ENCODE measurements around the gene CAMTA1. TPM values are rescaled to one million over a fixed set of nuclear protein-coding genes. Genes with fewer than 3 reads are reported as not detected.
A peak's percentile ranks its signal among the peaks of the same experiment; 100 is the strongest.
"Not testable (repeated sequence)": the region's sequence is repeated elsewhere in the genome, so short reads cannot be mapped to it uniquely, and the experiment has no call there.

CAMTA1 gene
- total and polyA plus RNA-seq, 4 donors: 90.5 to 236 (median 195) TPM

DNA sequence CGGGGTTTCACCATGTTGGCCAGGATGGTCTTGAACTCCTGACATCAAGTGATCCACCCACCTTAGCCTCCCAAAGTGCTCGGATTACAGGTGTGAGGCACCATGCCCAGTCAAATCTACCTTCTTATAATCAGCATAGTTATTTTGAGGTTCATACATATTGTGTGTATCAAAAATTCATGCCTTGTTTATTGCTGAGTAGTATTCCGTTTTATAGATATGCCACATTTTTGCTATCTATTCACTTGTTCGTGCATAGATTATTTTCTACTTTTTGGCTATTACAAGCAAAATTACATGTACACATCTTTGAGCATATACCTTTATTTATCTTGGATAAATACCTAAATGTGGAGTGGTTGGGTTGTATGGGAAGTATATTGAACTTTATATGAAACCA, 344.9 kb downstream of the CAMTA1 start:
- H3K36me3 ChIP-seq (ENCODE audit: control insufficient read depth, insufficient read depth, low read length): no peaks in the 10 kb centered on the region
- DNase-seq (ENCODE audit: low read depth in 4 of 6, low spot score in 6 of 6): no peak
- no peaks in the 10 kb centered on the region for H3K4me1 ChIP-seq (ENCODE audit: control insufficient read depth, insufficient read depth, low read length)
- no peaks in the 10 kb centered on the region for H3K9me3 ChIP-seq (ENCODE audit: control insufficient read depth, insufficient read depth, low read length)
- H3K27me3 ChIP-seq (ENCODE audit: control insufficient read depth, insufficient read depth, low read length): no peaks in the 10 kb centered on the region
- H3K4me3 ChIP-seq (ENCODE audit: low read depth, low read length): no peak overlapping the region
- no peak overlapping the region for H3K27ac ChIP-seq (ENCODE audit: low read depth, low read length)
- WGBS (ENCODE audit: insufficient coverage): no CpG with 5 or more reads among the region's 4 CpGs

DNA sequence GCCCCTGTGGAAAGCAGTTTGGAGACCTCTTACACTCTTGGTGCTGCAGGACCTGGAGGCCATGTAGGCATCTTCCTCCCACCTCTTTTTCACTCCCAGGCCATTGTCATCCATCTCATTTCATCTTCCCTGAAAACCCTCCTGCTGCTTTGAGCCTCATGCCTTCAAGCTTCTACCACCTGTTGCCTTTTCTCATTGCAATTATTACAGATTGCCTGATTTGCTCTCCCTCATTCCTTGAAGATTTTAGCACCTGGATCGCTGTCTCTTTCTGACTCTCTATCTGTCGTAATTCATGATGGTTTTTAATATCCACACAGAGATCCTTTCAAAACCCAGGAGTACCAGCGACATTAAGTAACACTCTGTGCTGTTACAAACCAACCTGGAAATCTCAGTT, 350.2 kb downstream of the CAMTA1 start:
- Histone ChIP-seq H3K27me3 (ENCODE audit: control insufficient read depth, insufficient read depth, low read length) (no peaks in the 10 kb centered on the region), H3K27ac (ENCODE audit: low read depth, low read length) (no peak overlapping the region), H3K4me1 (ENCODE audit: control insufficient read depth, insufficient read depth, low read length) (peaks cover 3% of the 10 kb centered on the region), H3K9me3 (ENCODE audit: control insufficient read depth, insufficient read depth, low read length) (no peaks in the 10 kb centered on the region), H3K36me3 (ENCODE audit: control insufficient read depth, insufficient read depth, low read length) (no peaks in the 10 kb centered on the region), H3K4me3 (ENCODE audit: low read depth, low read length) (no peak overlapping the region)
- 95% methylated on average over 3 of the region's 3 CpGs for WGBS (ENCODE audit: insufficient coverage)
- no peak for DNase-seq (ENCODE audit: low read depth in 4 of 6, low spot score in 6 of 6)

DNA sequence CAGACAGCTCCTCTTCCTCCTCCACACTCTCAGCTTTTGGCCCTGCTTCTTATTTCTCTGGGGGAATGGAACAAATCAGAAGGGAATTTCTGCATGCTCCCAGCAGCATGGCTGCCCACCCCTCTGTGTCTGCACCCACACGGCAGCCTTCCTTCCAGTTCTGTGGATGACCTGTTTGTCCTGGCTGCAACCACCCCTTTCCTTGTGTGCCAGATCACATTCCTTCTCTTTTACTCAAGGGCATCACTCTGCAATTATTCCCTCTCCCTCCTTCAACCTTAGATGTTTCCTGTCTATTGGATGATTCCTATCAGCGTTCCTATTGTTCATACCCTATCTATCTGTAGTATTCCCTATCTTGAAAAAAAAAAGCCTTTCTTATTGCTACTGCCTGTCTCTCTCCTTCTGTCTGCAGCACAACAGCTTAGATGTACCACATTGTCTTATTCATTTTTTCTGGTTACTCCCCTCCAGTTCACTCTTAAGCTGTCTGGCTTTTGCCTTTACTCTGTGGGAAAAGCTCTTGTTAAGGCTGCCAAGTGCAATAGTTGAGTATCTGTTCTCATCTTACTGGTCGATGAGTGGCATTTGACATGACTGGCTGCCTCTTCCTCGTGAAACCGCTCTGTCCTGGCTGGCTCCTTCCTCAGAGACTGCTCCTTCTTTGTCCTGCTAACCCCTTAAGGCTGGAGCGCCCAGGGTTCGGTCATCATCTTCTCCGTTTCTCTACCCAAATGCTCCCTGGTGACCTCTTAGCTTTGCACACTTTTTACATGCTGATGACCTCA, 351.1 kb downstream of the CAMTA1 start:
- Histone ChIP-seq H3K36me3 (ENCODE audit: control insufficient read depth, insufficient read depth, low read length) (no peaks in the 10 kb centered on the region), H3K4me1 (ENCODE audit: control insufficient read depth, insufficient read depth, low read length) (peaks cover 3% of the 10 kb centered on the region), H3K4me3 (ENCODE audit: low read depth, low read length) (no peak overlapping the region), H3K27ac (ENCODE audit: low read depth, low read length) (no peak overlapping the region), H3K9me3 (ENCODE audit: control insufficient read depth, insufficient read depth, low read length) (no peaks in the 10 kb centered on the region), H3K27me3 (ENCODE audit: control insufficient read depth, insufficient read depth, low read length) (no peaks in the 10 kb centered on the region)
- 82% methylated on average over 7 of the region's 8 CpGs for WGBS (ENCODE audit: insufficient coverage)
- no peak for DNase-seq (ENCODE audit: low read depth in 4 of 6, low spot score in 6 of 6)

DNA sequence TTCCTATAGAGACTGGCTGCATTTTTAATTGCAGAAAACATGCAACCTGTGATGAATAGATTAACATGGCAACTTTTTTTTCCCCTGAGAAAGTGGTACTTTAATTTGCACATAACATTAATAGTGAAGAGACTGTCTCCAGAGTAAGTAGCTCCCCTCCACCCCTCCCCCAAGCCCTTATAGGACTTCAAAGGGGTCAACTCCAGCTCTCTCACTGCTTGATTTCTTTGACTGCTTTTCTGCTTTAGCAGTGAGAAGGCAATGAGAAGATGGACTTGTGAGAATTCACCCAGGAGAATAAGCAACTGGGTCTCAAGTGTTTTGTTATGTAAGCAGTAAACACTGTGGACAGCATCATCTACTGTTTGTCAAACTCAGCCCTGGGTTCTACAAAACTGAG, 355.0 kb downstream of the CAMTA1 start:
- no peak for DNase-seq (ENCODE audit: low read depth in 4 of 6, low spot score in 6 of 6)
- no peaks in the 10 kb centered on the region for H3K36me3 ChIP-seq (ENCODE audit: control insufficient read depth, insufficient read depth, low read length)
- H3K4me3 ChIP-seq (ENCODE audit: low read depth, low read length): no peak overlapping the region
- H3K4me1 ChIP-seq (ENCODE audit: control insufficient read depth, insufficient read depth, low read length): peaks cover 3% of the 10 kb centered on the region
- H3K27ac ChIP-seq (ENCODE audit: low read depth, low read length): no peak overlapping the region
- H3K27me3 ChIP-seq (ENCODE audit: control insufficient read depth, insufficient read depth, low read length): no peaks in the 10 kb centered on the region
- no peaks in the 10 kb centered on the region for H3K9me3 ChIP-seq (ENCODE audit: control insufficient read depth, insufficient read depth, low read length)

DNA sequence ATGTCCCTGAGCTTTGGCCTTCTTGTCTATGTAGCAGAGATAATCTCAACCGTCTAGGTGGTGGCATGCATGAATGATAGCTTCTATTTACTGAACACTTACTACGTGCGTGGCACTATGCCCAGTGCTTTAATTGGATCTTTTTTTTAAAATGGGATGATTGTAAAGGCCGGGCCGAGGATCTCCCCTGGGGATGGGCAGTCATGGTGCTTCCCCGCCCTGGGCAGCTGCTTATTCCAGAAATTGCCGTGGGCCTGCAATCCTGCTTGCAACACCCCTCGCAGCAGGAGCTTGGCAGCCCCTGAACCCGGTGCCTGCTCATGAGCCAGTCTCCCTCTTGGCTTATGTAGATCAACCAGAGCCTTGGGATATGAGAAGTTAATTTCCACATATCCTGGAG, 360.7 kb downstream of the CAMTA1 start:
- no peaks in the 10 kb centered on the region for H3K27me3 ChIP-seq (ENCODE audit: control insufficient read depth, insufficient read depth, low read length)
- DNase-seq (ENCODE audit: low read depth in 4 of 6, low spot score in 6 of 6): no peak
- H3K4me1 ChIP-seq (ENCODE audit: control insufficient read depth, insufficient read depth, low read length): peaks cover 37% of the 10 kb centered on the region
- H3K4me3 ChIP-seq (ENCODE audit: low read depth, low read length): no peak overlapping the region
- no peaks in the 10 kb centered on the region for H3K36me3 ChIP-seq (ENCODE audit: control insufficient read depth, insufficient read depth, low read length)
- 54% methylated on average over 5 of the region's 9 CpGs for WGBS (ENCODE audit: insufficient coverage)
- no peaks in the 10 kb centered on the region for H3K9me3 ChIP-seq (ENCODE audit: control insufficient read depth, insufficient read depth, low read length)
- H3K27ac ChIP-seq (ENCODE audit: low read depth, low read length): no peak overlapping the region

DNA sequence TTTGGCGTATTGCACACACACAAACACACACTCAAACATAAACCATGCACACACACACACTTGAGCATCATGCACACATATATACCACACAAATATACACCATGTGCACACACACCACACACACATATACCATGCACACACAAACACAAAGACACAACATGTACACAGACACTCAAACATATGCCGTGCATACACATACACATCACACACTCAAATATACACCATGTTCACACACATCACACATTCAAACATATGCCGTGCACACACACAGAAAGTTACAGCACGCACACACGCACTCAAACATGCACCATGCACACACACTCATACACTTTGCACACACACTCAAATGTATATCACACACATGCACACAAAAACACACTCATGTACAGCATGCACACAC, 361.5 kb downstream of the CAMTA1 start:
- Histone ChIP-seq H3K27me3 (ENCODE audit: control insufficient read depth, insufficient read depth, low read length) (no peaks in the 10 kb centered on the region), H3K9me3 (ENCODE audit: control insufficient read depth, insufficient read depth, low read length) (no peaks in the 10 kb centered on the region), H3K4me3 (ENCODE audit: low read depth, low read length) (no peak overlapping the region), H3K36me3 (ENCODE audit: control insufficient read depth, insufficient read depth, low read length) (no peaks in the 10 kb centered on the region), H3K27ac (ENCODE audit: low read depth, low read length) (no peak overlapping the region), H3K4me1 (ENCODE audit: control insufficient read depth, insufficient read depth, low read length) (peaks cover 45% of the 10 kb centered on the region)
- DNase-seq (ENCODE audit: low read depth in 4 of 6, low spot score in 6 of 6): no peak
- WGBS (ENCODE audit: insufficient coverage): 98% methylated on average over 4 of the region's 5 CpGs

DNA sequence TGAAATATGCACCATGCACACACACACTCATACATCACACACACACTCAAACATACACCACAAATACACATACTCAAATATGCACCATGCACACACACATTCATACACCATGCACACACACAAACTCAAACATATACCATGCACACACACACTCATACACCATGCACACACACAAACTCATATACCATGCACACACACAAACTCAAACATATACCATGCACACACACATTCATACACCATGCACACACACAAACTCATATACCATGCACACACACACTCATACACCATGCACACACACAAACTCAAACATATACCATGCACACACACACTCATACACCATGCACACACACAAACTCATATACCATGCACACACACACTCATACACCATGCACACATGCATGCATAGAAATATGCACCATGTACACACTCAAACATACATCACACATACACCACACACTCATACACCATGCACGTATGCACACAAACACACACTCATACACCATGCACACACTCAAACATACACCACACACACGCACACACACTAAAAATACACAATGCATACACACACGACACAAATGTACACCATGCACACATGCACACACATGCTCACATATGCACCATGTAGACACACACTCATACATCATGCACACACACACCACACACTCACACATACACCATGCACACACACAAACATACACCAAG, 362.5 kb downstream of the CAMTA1 start:
- H3K4me1 ChIP-seq (ENCODE audit: control insufficient read depth, insufficient read depth, low read length): peaks cover 52% of the 10 kb centered on the region
- H3K4me3 ChIP-seq (ENCODE audit: low read depth, low read length); H3K27me3 ChIP-seq (ENCODE audit: control insufficient read depth, insufficient read depth, low read length); DNase-seq (ENCODE audit: low read depth in 4 of 6, low spot score in 6 of 6); H3K9me3 ChIP-seq (ENCODE audit: control insufficient read depth, insufficient read depth, low read length); H3K27ac ChIP-seq (ENCODE audit: low read depth, low read length); H3K36me3 ChIP-seq (ENCODE audit: control insufficient read depth, insufficient read depth, low read length): not testable (repeated sequence)
- WGBS (ENCODE audit: insufficient coverage): 98% methylated on average over 3 of the region's 3 CpGs

DNA sequence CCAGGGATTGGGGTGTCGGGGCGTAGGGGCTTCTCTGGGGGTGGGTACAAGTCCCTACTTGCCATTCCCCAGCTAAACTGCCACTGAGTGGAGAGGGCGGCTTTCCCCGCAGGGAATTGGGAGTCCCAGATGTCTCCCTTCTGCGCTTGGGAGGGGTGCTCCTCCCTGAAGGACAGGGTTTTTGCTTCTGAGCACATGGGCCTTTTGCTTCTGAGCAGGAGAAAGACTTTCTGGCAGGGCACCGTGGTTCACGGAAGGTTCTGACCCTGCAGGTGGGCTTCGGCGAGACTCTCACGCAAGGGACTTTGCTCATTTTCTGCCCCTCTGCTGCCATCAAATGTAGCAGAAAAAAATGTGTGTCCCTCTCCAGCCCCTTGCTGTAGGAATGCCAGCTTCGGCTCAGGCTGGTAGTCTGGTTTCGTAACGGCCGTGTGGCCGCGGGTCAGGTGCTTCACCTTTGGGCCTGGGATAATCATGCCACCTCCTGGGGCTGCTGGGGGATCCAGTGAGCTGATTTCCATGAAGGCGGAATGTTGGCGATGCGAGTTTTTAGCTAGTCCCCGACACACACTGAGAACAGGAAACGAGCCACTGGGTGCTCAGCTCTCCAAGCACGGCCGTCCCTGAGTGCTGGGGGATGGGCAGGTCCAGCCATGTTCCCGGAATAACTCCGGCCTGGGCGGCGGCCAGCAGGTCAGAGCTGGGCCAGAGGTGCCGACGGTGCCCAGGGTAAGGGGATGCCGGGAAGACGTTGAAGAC, 364.0 kb downstream of the CAMTA1 start:
- Histone ChIP-seq H3K27ac (ENCODE audit: low read depth, low read length) (no peak overlapping the region), H3K36me3 (ENCODE audit: control insufficient read depth, insufficient read depth, low read length) (no peaks in the 10 kb centered on the region), H3K27me3 (ENCODE audit: control insufficient read depth, insufficient read depth, low read length) (no peaks in the 10 kb centered on the region), H3K4me1 (ENCODE audit: control insufficient read depth, insufficient read depth, low read length) (peaks cover 52% of the 10 kb centered on the region), H3K9me3 (ENCODE audit: control insufficient read depth, insufficient read depth, low read length) (no peaks in the 10 kb centered on the region), H3K4me3 (ENCODE audit: low read depth, low read length) (no peak overlapping the region)
- 61% methylated on average over 29 of the region's 31 CpGs for WGBS (ENCODE audit: insufficient coverage)
- peak in 2 of 6 donors; percentile 42 to 54 for DNase-seq (ENCODE audit: low read depth in 4 of 6, low spot score in 6 of 6)

DNA sequence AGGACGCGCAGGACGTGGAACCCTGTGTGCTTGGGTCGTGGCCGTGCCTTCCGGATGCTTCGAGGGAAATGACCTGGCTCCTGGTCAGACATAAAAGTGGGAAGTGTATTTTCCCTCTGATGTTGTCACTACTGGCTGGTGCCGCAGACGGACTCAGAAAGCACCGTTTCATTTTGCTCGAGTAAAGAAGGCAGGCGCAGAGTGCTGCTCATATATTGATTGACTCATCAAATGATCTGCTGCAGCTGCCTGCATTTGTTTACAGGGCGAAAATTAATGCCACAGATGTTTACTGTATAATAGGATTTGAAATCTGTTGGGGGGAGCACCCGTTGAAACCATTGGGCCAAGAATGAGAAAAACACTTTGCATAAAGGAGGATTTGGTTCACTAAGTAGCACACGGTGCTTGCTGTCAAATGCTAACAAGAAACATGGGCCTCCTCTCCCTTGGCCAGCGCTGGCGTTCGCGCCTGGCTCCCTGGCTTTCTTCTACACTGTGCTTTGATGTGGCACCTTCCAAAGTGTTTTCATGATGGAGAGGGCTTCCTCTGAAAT, 365.5 kb downstream of the CAMTA1 start:
- Histone ChIP-seq H3K36me3 (ENCODE audit: control insufficient read depth, insufficient read depth, low read length) (no peaks in the 10 kb centered on the region), H3K27ac (ENCODE audit: low read depth, low read length) (no peak overlapping the region), H3K27me3 (ENCODE audit: control insufficient read depth, insufficient read depth, low read length) (no peaks in the 10 kb centered on the region), H3K9me3 (ENCODE audit: control insufficient read depth, insufficient read depth, low read length) (no peaks in the 10 kb centered on the region), H3K4me1 (ENCODE audit: control insufficient read depth, insufficient read depth, low read length) (peaks cover 47% of the 10 kb centered on the region), H3K4me3 (ENCODE audit: low read depth, low read length) (no peak overlapping the region)
- DNase-seq (ENCODE audit: low read depth in 4 of 6, low spot score in 6 of 6): peak in 2 of 6 donors; percentile 44 to 82
- WGBS (ENCODE audit: insufficient coverage): 68% methylated on average over 17 of the region's 19 CpGs
